Sigmoid colon (tissue), 7 donors: ENCODE measurements around the gene MRPL11. TPM values are rescaled to one million over a fixed set of nuclear protein-coding genes. Genes with fewer than 3 reads are reported as not detected.

Experiments
- DNase-seq: peaks from one replicate; pipeline ENCODE4 v3.0.0-alpha.2; 2019
- H3K27ac ChIP-seq, 4 donors: fragments of 200-600 bp; sonication (generic); one replicate each; pipeline ENCODE4 v1.5.1; 2016 to 2019; ENCODE audit warnings: mild to moderate bottlenecking in 1 of 4
- H3K27me3 ChIP-seq, 3 donors: fragments of 200-600 bp; sonication (generic); one replicate each; pipeline ENCODE4 v1.5.1; 2019; ENCODE audit warnings: mild to moderate bottlenecking in 1 of 3
- H3K36me3 ChIP-seq, 4 donors: fragments of 200-600 bp; sonication (generic); one replicate each; pipeline ENCODE4 v1.5.1; 2016 to 2019
- H3K4me1 ChIP-seq, 4 donors: fragments of 200-600 bp; sonication (generic); one replicate each; pipeline ENCODE4 v1.5.1; 2017 to 2019
- H3K4me3 ChIP-seq, 4 donors: fragments of 200-600 bp; sonication (generic); one replicate each; pipeline ENCODE4 v1.5.1; 2017 to 2019; ENCODE audit warnings: mild to moderate bottlenecking in 2 of 4, moderate library complexity in 1 of 4
- H3K9me3 ChIP-seq, 4 donors: fragments of 200-600 bp in 3 of 4; sonication (generic) in 3 of 4; one replicate each; pipeline versions ENCODE4 v1.5.1 to v1.6.1; 2013 to 2019
- EP300 ChIP-seq, 4 donors: sonication (generic); formaldehyde crosslinking; IDR thresholded peaks; one replicate each; pipeline ENCODE4 v1.6.1; 2017; ENCODE audit warnings: antibody characterized with exemption in 4 of 4
- POLR2A ChIP-seq, 2 donors: fragments of 450-650 bp; IDR thresholded peaks; one replicate each; pipeline ENCODE4 v1.6.1; 2016; ENCODE audit warnings: antibody characterized with exemption in 2 of 2, mild to moderate bottlenecking in 2 of 2, moderate library complexity in 2 of 2
- POLR2AphosphoS5 ChIP-seq, 4 donors: sonication (generic); formaldehyde crosslinking; IDR thresholded peaks; one replicate each; pipeline ENCODE4 v1.6.1; 2017; ENCODE audit warnings: antibody characterized with exemption in 4 of 4
- WGBS, 2 donors: extraction: QIAGEN DNeasy Blood & Tissue Kit; methylation state at CpG; one replicate each; pipeline ENCODE4 v1.1.7; 2013; 5-methylcytosine and 5-hydroxymethylcytosine counted together
- intact Hi-C: fragments of 100-400 bp; cut with DNase I; formaldehyde crosslinking; loops from one replicate; pipeline ENCODE4 v1.15.1; 2023
- polyA plus RNA-seq, 3 donors: library from polyadenylated mRNA; stranded (reverse); fragments of 200-250 nt; gene quantifications; one replicate each; pipeline ENCODE4 v1.2.3, GENCODE V29; 2013
- total RNA-seq, 4 donors: library from RNA; depleted of rRNA; stranded (reverse); fragments of >200 nt; gene quantifications; one replicate each; pipeline ENCODE4 v1.1.0, GENCODE V29; 2016
- TF ChIP-seq, protein P1 (sequence below), 4 experiments: fragments of 450-650 bp in 3 of 4; fragments of 200-600 bp in 1 of 4; IDR thresholded peaks; one replicate each; pipeline ENCODE4 v1.5.1; 2016 to 2019; ENCODE audit warnings: antibody characterized with exemption in 4 of 4, mild to moderate bottlenecking in 3 of 4, moderate library complexity in 2 of 4
- donor health status: healthy with polysubstance abuse.
- donor health status: Bipolar disorder and iron deficiency.
- donor health status: healthy.

The MRPL11 gene
- total and polyA plus RNA-seq, 7 donors = 54.2 to 110 (median 65.1) TPM

DNA sequence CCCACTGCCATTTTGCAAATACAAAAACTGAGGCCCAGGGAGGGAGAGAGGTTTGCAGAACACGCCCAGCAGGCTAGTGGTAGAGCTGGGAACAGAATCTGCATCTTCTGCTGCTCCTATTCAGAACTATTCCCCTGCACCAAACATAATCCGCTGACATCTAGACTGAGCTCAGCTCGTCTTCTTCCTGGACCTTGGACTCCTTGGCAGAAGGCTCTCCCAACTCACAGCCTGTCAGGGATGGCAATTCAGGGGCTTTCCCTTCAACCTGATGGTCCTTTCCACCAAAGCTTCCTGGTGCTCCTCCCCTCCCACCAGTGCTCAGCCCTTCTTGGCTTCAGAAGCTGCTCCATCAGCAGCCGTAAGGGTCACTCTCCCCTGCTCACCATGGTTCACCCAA is 27.3 kb downstream of the MRPL11 start:
- peak overlapping the region; percentile 82 to 96 (median 85) for H3K27ac ChIP-seq
- TF ChIP-seq EP300 (IDR thresholded peaks at IDR 0.05) = no peak
- WGBS, 2 donors = 45 to 66% methylated on average over 4 of the region's 4 CpGs
- H3K4me1 ChIP-seq = peaks cover 0 to 66% (median 60%) of the 10 kb centered on the region in 4 donors
- DNase-seq = no peak
- intact Hi-C loops = no loop called here
- peak overlapping the region; percentile 6 to 52 (median 36) for H3K4me3 ChIP-seq
- H3K36me3 ChIP-seq = no peaks in the 10 kb centered on the region
- H3K9me3 ChIP-seq = no peaks in the 10 kb centered on the region
- no peaks in the 10 kb centered on the region for H3K27me3 ChIP-seq

DNA sequence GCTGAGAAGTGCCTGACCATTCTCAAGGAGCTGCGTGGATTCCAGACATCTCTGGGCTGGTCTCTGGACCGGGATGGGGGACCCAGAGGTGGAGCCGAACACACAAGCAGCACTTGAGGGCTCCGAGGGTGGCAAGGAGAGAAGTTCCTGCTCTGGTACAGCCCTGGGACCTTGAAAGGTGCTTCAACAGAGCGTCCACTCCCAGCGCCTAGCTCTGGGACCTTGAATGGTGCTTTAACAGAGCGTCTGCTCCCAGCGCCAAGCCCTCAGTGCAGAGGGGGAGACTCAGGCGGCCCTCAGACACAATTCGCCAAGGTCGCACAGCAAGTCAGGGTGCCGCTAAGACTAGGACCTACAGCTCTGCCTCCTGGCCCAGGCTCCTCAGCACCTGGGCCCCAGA is 28.5 kb downstream of the MRPL11 start:
- WGBS, 2 donors = 72 to 79% methylated on average over 12 of the region's 12 CpGs
- Histone ChIP-seq H3K36me3 (no peaks in the 10 kb centered on the region), H3K9me3 (no peaks in the 10 kb centered on the region), H3K4me3 (peak overlapping the region; percentile 12 to 52 (median 46)), H3K27me3 (no peaks in the 10 kb centered on the region), H3K27ac (peak overlapping the region; percentile 82 to 96 (median 85)), H3K4me1 (peaks cover 0 to 63% (median 60%) of the 10 kb centered on the region in 4 donors)
- intact Hi-C loops = no loop called here
- no peak for DNase-seq
- TF ChIP-seq POLR2A (IDR thresholded peaks at IDR 0.05) (no peak), EP300 (IDR thresholded peaks at IDR 0.05) (no peak), POLR2AphosphoS5 (IDR thresholded peaks at IDR 0.05) (no peak)
- TF ChIP-seq, protein P1, sequence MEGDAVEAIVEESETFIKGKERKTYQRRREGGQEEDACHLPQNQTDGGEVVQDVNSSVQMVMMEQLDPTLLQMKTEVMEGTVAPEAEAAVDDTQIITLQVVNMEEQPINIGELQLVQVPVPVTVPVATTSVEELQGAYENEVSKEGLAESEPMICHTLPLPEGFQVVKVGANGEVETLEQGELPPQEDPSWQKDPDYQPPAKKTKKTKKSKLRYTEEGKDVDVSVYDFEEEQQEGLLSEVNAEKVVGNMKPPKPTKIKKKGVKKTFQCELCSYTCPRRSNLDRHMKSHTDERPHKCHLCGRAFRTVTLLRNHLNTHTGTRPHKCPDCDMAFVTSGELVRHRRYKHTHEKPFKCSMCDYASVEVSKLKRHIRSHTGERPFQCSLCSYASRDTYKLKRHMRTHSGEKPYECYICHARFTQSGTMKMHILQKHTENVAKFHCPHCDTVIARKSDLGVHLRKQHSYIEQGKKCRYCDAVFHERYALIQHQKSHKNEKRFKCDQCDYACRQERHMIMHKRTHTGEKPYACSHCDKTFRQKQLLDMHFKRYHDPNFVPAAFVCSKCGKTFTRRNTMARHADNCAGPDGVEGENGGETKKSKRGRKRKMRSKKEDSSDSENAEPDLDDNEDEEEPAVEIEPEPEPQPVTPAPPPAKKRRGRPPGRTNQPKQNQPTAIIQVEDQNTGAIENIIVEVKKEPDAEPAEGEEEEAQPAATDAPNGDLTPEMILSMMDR (IDR thresholded peaks at IDR 0.05) = no peak

DNA sequence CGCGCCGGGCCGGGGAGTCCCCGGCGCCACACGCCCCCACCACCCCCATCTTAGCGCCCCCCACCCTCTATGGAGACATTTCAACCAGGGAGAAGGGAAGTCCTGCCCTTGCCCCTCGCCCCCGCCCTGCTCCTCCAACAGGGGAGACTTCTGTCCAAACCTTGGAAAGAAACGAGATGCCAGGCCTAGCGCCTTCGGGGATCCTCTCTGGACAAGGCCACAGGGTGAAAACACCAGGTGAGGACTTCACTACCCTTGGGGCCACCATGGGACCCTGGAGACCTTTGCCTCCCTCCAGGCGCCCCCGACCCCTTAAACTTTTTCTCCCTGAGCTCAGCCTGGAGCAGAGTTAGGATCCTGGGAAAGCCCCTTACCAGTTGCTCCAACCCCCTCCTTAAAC is 29.4 kb downstream of the MRPL11 start:
- Histone ChIP-seq H3K4me1 (peaks cover 0 to 57% (median 53%) of the 10 kb centered on the region in 4 donors), H3K27me3 (no peaks in the 10 kb centered on the region), H3K27ac (peak overlapping the region; percentile 82 to 96 (median 85)), H3K36me3 (no peaks in the 10 kb centered on the region), H3K9me3 (no peaks in the 10 kb centered on the region), H3K4me3 (peak overlapping the region; percentile 29 to 52 (median 46))
- no peak for TF ChIP-seq POLR2A (IDR thresholded peaks at IDR 0.05)
- TF ChIP-seq, protein P1 (IDR thresholded peaks at IDR 0.05) = no peak
- no peak for TF ChIP-seq POLR2AphosphoS5 (IDR thresholded peaks at IDR 0.05)
- no peak for TF ChIP-seq EP300 (IDR thresholded peaks at IDR 0.05)
- 23 to 25% methylated on average over 15 of the region's 15 CpGs for WGBS, 2 donors
- intact Hi-C loops = loop anchor here (2.0 to 5.0 kb wide), 2 partner anchors 270 to 423 kb away; no protein-coding TSS in a partner anchor
- DNase-seq = no peak

DNA sequence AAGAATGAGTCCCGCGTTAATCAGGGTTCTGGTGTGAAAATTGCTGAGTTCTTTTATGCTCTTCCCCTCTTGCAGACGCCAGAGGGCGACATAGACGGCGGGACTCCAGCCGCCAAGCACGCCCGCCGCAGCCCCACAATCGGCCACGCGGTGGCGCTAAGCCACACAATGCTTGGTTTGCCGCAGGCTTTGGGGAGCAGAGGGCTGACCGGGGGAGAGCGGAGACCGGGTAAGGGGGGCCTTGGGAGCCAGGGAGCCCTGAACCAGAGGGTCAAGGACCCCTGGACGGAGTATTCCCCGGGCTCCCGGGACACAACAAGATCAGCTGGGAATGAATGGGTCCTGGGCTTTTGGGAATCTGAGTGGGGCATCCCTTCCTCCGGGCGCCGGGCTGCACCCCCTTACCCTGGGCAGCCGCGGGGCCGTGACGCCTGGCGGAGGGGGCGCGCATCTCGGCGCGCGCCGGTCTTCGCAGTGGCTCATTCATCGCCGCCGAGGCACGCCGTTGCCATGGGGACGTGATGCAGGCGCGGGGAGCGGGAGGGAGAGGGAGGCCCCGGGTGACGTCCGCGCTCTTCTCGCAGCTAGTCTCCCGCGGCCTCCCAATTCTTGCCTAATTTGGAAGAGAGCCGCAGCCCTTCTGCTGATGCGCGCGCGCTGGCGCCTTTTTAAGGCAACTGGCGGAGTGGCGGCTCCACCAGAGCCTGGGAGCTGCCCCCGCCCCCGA is 30.0 kb downstream of the MRPL11 start:
- TF ChIP-seq, protein P1 (IDR thresholded peaks at IDR 0.05) = peak; percentile 99 to 100 (median 100)
- TF ChIP-seq POLR2A (IDR thresholded peaks at IDR 0.05) = peak in 1 of 2 donors; percentile 37
- peak; percentile 63 to 86 (median 75) for TF ChIP-seq POLR2AphosphoS5 (IDR thresholded peaks at IDR 0.05)
- peak; percentile 45 to 89 (median 79) for TF ChIP-seq EP300 (IDR thresholded peaks at IDR 0.05)
- no peaks in the 10 kb centered on the region for H3K27me3 ChIP-seq
- DNase-seq = peak; percentile 98
- peaks cover 0 to 52% (median 47%) of the 10 kb centered on the region in 4 donors for H3K4me1 ChIP-seq
- no peaks in the 10 kb centered on the region for H3K36me3 ChIP-seq
- 1 to 2% methylated on average over 63 of the region's 63 CpGs for WGBS, 2 donors
- no peaks in the 10 kb centered on the region for H3K9me3 ChIP-seq
- intact Hi-C loops = loop anchor here (1.0 to 5.0 kb wide), 3 partner anchors 22 to 424 kb away; no protein-coding TSS in a partner anchor
- H3K27ac ChIP-seq = peak overlapping the region; percentile 82 to 96 (median 85)
- peak overlapping the region; percentile 29 to 52 (median 46) for H3K4me3 ChIP-seq

DNA sequence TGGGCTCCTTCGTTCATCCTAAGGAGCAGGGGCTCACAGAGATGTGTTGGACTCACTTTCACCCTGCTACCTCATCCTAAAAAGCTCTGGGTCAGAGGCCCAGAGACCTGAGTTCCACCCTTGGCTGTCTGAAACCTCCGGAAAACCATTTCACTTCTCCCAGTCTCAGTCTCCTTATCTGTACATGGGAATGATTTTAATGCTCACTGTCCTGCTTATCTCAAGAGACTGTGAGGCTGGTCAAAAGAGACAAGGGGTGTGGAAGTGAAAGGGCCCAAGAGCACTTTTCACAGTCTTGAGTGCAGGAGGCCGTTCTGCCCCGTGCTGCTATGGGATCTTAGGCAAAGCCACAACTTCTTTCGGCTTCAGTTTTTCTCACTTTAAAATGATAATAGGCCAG is 31.0 kb downstream of the MRPL11 start:
- Histone ChIP-seq H3K27ac (no peak overlapping the region), H3K4me1 (peaks cover 0 to 42% (median 37%) of the 10 kb centered on the region in 4 donors), H3K4me3 (no peak overlapping the region), H3K9me3 (no peaks in the 10 kb centered on the region), H3K27me3 (no peaks in the 10 kb centered on the region), H3K36me3 (no peaks in the 10 kb centered on the region)
- DNase-seq = no peak
- TF ChIP-seq EP300 (IDR thresholded peaks at IDR 0.05) = no peak
- TF ChIP-seq, protein P1 (IDR thresholded peaks at IDR 0.05) = no peak
- no peak for TF ChIP-seq POLR2AphosphoS5 (IDR thresholded peaks at IDR 0.05)
- TF ChIP-seq POLR2A (IDR thresholded peaks at IDR 0.05) = no peak
- WGBS, 2 donors = 49 to 78% methylated on average over 5 of the region's 5 CpGs
- intact Hi-C loops = loop anchor here (1.0 to 5.0 kb wide), 3 partner anchors 23 to 425 kb away; no protein-coding TSS in a partner anchor
